HG03280 (cell line): ENCODE results near the gene SLC26A1.

Experiments used
- ATAC-seq: cut with Tn5 transposase; IDR thresholded peaks from one replicate; pipeline ENCODE4 v1.9.1; 2021; ENCODE audit warnings: mild to moderate bottlenecking, moderate library complexity; ENCODE audit not compliant: unreplicated experiment

The SLC26A1 gene

GRCh38 chr4:966266-967112 lies 26.7 kb downstream of the SLC26A1 start:
- no peak for ATAC-seq

GRCh38 chr4:965766-966134 lies 27.5 kb downstream of the SLC26A1 start:
- no peak for ATAC-seq

- no peak for ATAC-seq
These were observed 28.0 kb downstream of the SLC26A1 start for GRCh38 chr4:965048-965765.

- no peak for ATAC-seq
These were observed 28.7 kb downstream of the SLC26A1 start for GRCh38 chr4:964346-965025.

- no peak for ATAC-seq
These were observed 29.7 kb downstream of the SLC26A1 start for GRCh38 chr4:963276-964225.

- ATAC-seq: no peak
These were observed 30.7 kb downstream of the SLC26A1 start for GRCh38 chr4:962231-963208.

GRCh38 chr4:961351-962230 lies 31.6 kb downstream of the SLC26A1 start:
- no peak for ATAC-seq

GRCh38 chr4:960636-961350 lies 32.4 kb downstream of the SLC26A1 start:
- no peak for ATAC-seq

GRCh38 chr4:960140-960635 lies 33.0 kb downstream of the SLC26A1 start:
- ATAC-seq: no peak

- no peak for ATAC-seq
These were observed 33.7 kb downstream of the SLC26A1 start for GRCh38 chr4:959338-960139.

GRCh38 chr4:958696-959337 lies 34.4 kb downstream of the SLC26A1 start:
- no peak for ATAC-seq

- ATAC-seq: no peak
These were observed 34.9 kb downstream of the SLC26A1 start for GRCh38 chr4:958314-958665.

GRCh38 chr4:957581-958313 lies 35.5 kb downstream of the SLC26A1 start:
- ATAC-seq: no peak

GRCh38 chr4:957231-957580 lies 36.0 kb downstream of the SLC26A1 start:
- ATAC-seq: no peak

- ATAC-seq: no peak
These were observed 36.5 kb downstream of the SLC26A1 start for GRCh38 chr4:956531-957230.
